OCI-LY3 (cell line): ENCODE data around the gene ELF2.

Source experiments
- EZH2phosphoT487 ChIP-seq: fragments of 200-600 bp; shearing (Covaris generic); IDR thresholded peaks from 2 replicates; pipeline ENCODE4 v1.6.1; 2018; ENCODE audit warnings: antibody characterized with exemption, mixed run types, low read depth
- TF ChIP-seq, protein P1 (sequence below): fragments of 200-600, 300-600 bp; sonication (generic); IDR thresholded peaks from 2 replicates; pipeline ENCODE4 v1.5.1; 2014; ENCODE audit warnings: antibody characterized with exemption, low read length, low read depth

DNA sequence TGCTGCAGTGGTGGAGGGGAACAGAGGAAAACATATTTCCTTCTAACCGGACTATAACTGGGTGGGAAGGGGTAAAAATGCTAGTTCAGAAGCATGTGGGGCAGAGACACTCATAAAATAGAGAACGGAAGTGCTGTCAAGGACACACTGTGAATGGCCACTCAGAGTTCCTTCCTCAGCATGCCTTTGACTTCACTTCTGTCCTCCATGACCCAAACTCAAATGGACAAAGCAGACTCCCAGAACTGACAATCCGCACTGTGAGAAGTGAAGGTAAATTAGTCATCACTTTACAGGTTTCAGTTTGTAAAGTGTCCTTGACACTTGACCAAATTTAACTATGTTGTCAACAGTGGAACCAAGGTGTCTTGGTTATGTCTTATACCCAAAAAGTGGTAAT is 30.2 kb upstream of the ELF2 start:
- TF ChIP-seq, protein P1, sequence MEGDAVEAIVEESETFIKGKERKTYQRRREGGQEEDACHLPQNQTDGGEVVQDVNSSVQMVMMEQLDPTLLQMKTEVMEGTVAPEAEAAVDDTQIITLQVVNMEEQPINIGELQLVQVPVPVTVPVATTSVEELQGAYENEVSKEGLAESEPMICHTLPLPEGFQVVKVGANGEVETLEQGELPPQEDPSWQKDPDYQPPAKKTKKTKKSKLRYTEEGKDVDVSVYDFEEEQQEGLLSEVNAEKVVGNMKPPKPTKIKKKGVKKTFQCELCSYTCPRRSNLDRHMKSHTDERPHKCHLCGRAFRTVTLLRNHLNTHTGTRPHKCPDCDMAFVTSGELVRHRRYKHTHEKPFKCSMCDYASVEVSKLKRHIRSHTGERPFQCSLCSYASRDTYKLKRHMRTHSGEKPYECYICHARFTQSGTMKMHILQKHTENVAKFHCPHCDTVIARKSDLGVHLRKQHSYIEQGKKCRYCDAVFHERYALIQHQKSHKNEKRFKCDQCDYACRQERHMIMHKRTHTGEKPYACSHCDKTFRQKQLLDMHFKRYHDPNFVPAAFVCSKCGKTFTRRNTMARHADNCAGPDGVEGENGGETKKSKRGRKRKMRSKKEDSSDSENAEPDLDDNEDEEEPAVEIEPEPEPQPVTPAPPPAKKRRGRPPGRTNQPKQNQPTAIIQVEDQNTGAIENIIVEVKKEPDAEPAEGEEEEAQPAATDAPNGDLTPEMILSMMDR, result no peak
- no peak for TF ChIP-seq EZH2phosphoT487
